CD4-positive, alpha-beta T cell treated with Interleukin-21 for 1 hour (primary cell): ENCODE results near the gene CFAP74.

ENCODE experiments used
- DNase-seq: peaks from one replicate; pipeline ENCODE4 v3.0.0-alpha.2; 2020

CFAP74 gene

GRCh38 chr1:2020310-2020655 lies 16.7 kb upstream of the CFAP74 start:
- DNase-seq, result no peak

- peak; percentile 8 for DNase-seq
Observed at GRCh38 chr1:2019571-2020309, 16.2 kb upstream of the CFAP74 start.

GRCh38 chr1:2019172-2019543 lies 15.6 kb upstream of the CFAP74 start, which contains the start of gene GABRD:
Gene GABRD, plus strand, starts transcription at chr1:2019345. Its CDS starts 79 bp downstream, at chr1:2019424.
- no peak for DNase-seq

GRCh38 chr1:2018217-2019171 lies 14.9 kb upstream of the CFAP74 start:
- no peak for DNase-seq

GRCh38 chr1:2016123-2016522 lies 12.5 kb upstream of the CFAP74 start:
- DNase-seq, result no peak

GRCh38 chr1:2014741-2015735 lies 11.5 kb upstream of the CFAP74 start:
- no peak for DNase-seq

- no peak for DNase-seq
Observed at GRCh38 chr1:2014181-2014580, 10.6 kb upstream of the CFAP74 start.

GRCh38 chr1:2009101-2010053 lies 5.8 kb upstream of the CFAP74 start:
- DNase-seq, result no peak

- no peak for DNase-seq
Observed at GRCh38 chr1:2004856-2005255, 1.3 kb upstream of the CFAP74 start.

- DNase-seq, result no peak
Observed at GRCh38 chr1:2001773-2002411, 1.7 kb downstream of the CFAP74 start.

GRCh38 chr1:2000850-2001249 lies 2.7 kb downstream of the CFAP74 start:
- DNase-seq, result no peak

GRCh38 chr1:2000432-2000831 lies 3.2 kb downstream of the CFAP74 start:
- DNase-seq, result no peak

GRCh38 chr1:1997576-1997975 lies 6.0 kb downstream of the CFAP74 start:
- no peak for DNase-seq

GRCh38 chr1:1996207-1996651 lies 7.4 kb downstream of the CFAP74 start:
- no peak for DNase-seq

- no peak for DNase-seq
Observed at GRCh38 chr1:1994536-1994935, 9.1 kb downstream of the CFAP74 start.

- DNase-seq, result no peak
Observed at GRCh38 chr1:1990222-1990621, 13.4 kb downstream of the CFAP74 start.

- DNase-seq, result no peak
Observed at GRCh38 chr1:1989789-1990188, 13.8 kb downstream of the CFAP74 start.

GRCh38 chr1:1989102-1989542 lies 14.5 kb downstream of the CFAP74 start:
- no peak for DNase-seq

GRCh38 chr1:1988061-1988945 lies 15.3 kb downstream of the CFAP74 start:
- no peak for DNase-seq

- DNase-seq, result no peak
Observed at GRCh38 chr1:1987142-1987510, 16.5 kb downstream of the CFAP74 start.
